ENCODE measurements around the gene UNC79.

The UNC79 gene

GRCh38 chr14:93727039-93727740 lies 296.5 kb downstream of the UNC79 start:
- DNase-seq (ENCODE audit: low read depth, low spot score) = no peak

- DNase-seq (ENCODE audit: low read depth, low spot score) = no peak
Measured at GRCh38 chr14:93727917-93728650, 297.3 kb downstream of the UNC79 start.

- no peak for DNase-seq (ENCODE audit: low read depth, low spot score)
Measured at GRCh38 chr14:93728651-93729016, 297.9 kb downstream of the UNC79 start.

GRCh38 chr14:93729993-93730392 lies 299.3 kb downstream of the UNC79 start:
- DNase-seq (ENCODE audit: low read depth, low spot score) = no peak

- no peak for DNase-seq (ENCODE audit: low read depth, low spot score)
Measured at GRCh38 chr14:93731753-93732152, 301.0 kb downstream of the UNC79 start.

- no peak for DNase-seq (ENCODE audit: low read depth, low spot score)
Measured at GRCh38 chr14:93732524-93732923, 301.8 kb downstream of the UNC79 start.

- DNase-seq (ENCODE audit: low read depth, low spot score) = no peak
Measured at GRCh38 chr14:93733231-93733630, 302.5 kb downstream of the UNC79 start.

GRCh38 chr14:93733631-93734030 lies 302.9 kb downstream of the UNC79 start:
- no peak for DNase-seq (ENCODE audit: low read depth, low spot score)

- no peak for DNase-seq (ENCODE audit: low read depth, low spot score)
Measured at GRCh38 chr14:93734086-93734822, 303.5 kb downstream of the UNC79 start.

GRCh38 chr14:93735206-93735605 lies 304.5 kb downstream of the UNC79 start:
- DNase-seq (ENCODE audit: low read depth, low spot score) = no peak

GRCh38 chr14:93736378-93737014 lies 305.8 kb downstream of the UNC79 start:
- DNase-seq (ENCODE audit: low read depth, low spot score) = no peak

- no peak for DNase-seq (ENCODE audit: low read depth, low spot score)
Measured at GRCh38 chr14:93737634-93738033, 306.9 kb downstream of the UNC79 start.

GRCh38 chr14:93741556-93742230 lies 311.0 kb downstream of the UNC79 start:
- no peak for DNase-seq (ENCODE audit: low read depth, low spot score)

GRCh38 chr14:93742761-93743160 lies 312.0 kb downstream of the UNC79 start:
- DNase-seq (ENCODE audit: low read depth, low spot score) = no peak

- no peak for DNase-seq (ENCODE audit: low read depth, low spot score)
Measured at GRCh38 chr14:93743270-93744060, 312.7 kb downstream of the UNC79 start.

GRCh38 chr14:93744176-93744575 lies 313.4 kb downstream of the UNC79 start:
- DNase-seq (ENCODE audit: low read depth, low spot score) = no peak

- no peak for DNase-seq (ENCODE audit: low read depth, low spot score)
Measured at GRCh38 chr14:93744876-93745275, 314.1 kb downstream of the UNC79 start.

- DNase-seq (ENCODE audit: low read depth, low spot score) = no peak
Measured at GRCh38 chr14:93745603-93746273, 315.0 kb downstream of the UNC79 start.

GRCh38 chr14:93747102-93747501 lies 316.4 kb downstream of the UNC79 start:
- DNase-seq (ENCODE audit: low read depth, low spot score) = no peak

GRCh38 chr14:93747560-93747959 lies 316.8 kb downstream of the UNC79 start:
- no peak for DNase-seq (ENCODE audit: low read depth, low spot score)

Data from smooth muscle cell of the brain vasculature (primary cell).